Measurements from ENCODE around the gene ABL1. TPM values are rescaled to one million over a fixed set of nuclear protein-coding genes. Genes with fewer than 3 reads are reported as not detected.
"Not testable (repeated sequence)": the region's sequence is repeated elsewhere in the genome, so short reads cannot be mapped to it uniquely, and the experiment has no call there.

ABL1 gene
- total and polyA plus RNA-seq, 7 donors = 15.5 to 41.0 (median 31.2) TPM

- DNase-seq (peak; percentile 81 to 86), ATAC-seq (peak; percentile 73 to 85 (median 82))
- 34 to 38% (median 37%) methylated on average over 13 of the region's 13 CpGs for WGBS, 3 donors
- Histone ChIP-seq H3K4me3 (peak overlapping the region; percentile 20), H3K27ac (peak overlapping the region; percentile 77), H3K27me3 (ENCODE audit: insufficient read depth in 3 of 3, low read length in 2 of 3) (no peaks in the 10 kb centered on the region), H3K9me3 (no peaks in the 10 kb centered on the region), H3K36me3 (ENCODE audit: insufficient read depth in 1 of 2, low read depth in 1 of 2) (no peaks in the 10 kb centered on the region), H3K4me1 (peaks cover 64% of the 10 kb centered on the region)
- intact Hi-C loops (cut with DNase I) = no loop called here
- no peak for TF ChIP-seq CTCF (IDR thresholded peaks at IDR 0.05)
Measured at GRCh38 chr9:130847306-130848217, 12.5 kb downstream of the ABL1 start.

GRCh38 chr9:130848514-130848913 lies 13.5 kb downstream of the ABL1 start:
- H3K27me3 ChIP-seq (ENCODE audit: insufficient read depth in 3 of 3, low read length in 2 of 3); H3K9me3 ChIP-seq; H3K4me3 ChIP-seq; intact Hi-C loops (cut with DNase I); DNase-seq; ATAC-seq; H3K36me3 ChIP-seq (ENCODE audit: insufficient read depth in 1 of 2, low read depth in 1 of 2): not testable (repeated sequence)
- Histone ChIP-seq H3K4me1 (peaks cover 54% of the 10 kb centered on the region), H3K27ac (peak overlapping the region; percentile 77)
- 96 to 97% (median 97%) methylated on average over 8 of the region's 8 CpGs for WGBS, 3 donors

GRCh38 chr9:130849356-130849755 lies 14.3 kb downstream of the ABL1 start:
- 65 to 84% (median 67%) methylated on average over 9 of the region's 9 CpGs for WGBS, 3 donors
- ATAC-seq (no peak), DNase-seq (no peak)
- intact Hi-C loops (cut with DNase I) = no loop called here
- no peak overlapping the region for H3K27ac ChIP-seq
- H3K27me3 ChIP-seq (ENCODE audit: insufficient read depth in 3 of 3, low read length in 2 of 3) = no peaks in the 10 kb centered on the region
- peaks cover 0 to 5% of the 10 kb centered on the region in 2 donors for H3K36me3 ChIP-seq (ENCODE audit: insufficient read depth in 1 of 2, low read depth in 1 of 2)
- H3K4me1 ChIP-seq = peaks cover 46% of the 10 kb centered on the region
- no peak overlapping the region for H3K4me3 ChIP-seq
- no peak for TF ChIP-seq CTCF (IDR thresholded peaks at IDR 0.05)
- H3K9me3 ChIP-seq = no peaks in the 10 kb centered on the region

GRCh38 chr9:130852801-130853200 lies 17.7 kb downstream of the ABL1 start:
- intact Hi-C loops (cut with DNase I) = no loop called here
- H3K27ac ChIP-seq = no peak overlapping the region
- no peak for DNase-seq

More at GRCh38 chr9:130852801-130853200, 17.7 kb downstream of the ABL1 start:
- H3K4me3 ChIP-seq = no peak overlapping the region
- 84 to 86% (median 85%) methylated on average over 7 of the region's 7 CpGs for WGBS, 3 donors
- H3K36me3 ChIP-seq (ENCODE audit: insufficient read depth in 1 of 2, low read depth in 1 of 2) = peaks cover 7 to 36% of the 10 kb centered on the region in 2 donors
- H3K27me3 ChIP-seq (ENCODE audit: insufficient read depth in 3 of 3, low read length in 2 of 3) = no peaks in the 10 kb centered on the region
- no peak for TF ChIP-seq CTCF (IDR thresholded peaks at IDR 0.05)
- H3K4me1 ChIP-seq = peaks cover 14% of the 10 kb centered on the region
- no peak for ATAC-seq
- H3K9me3 ChIP-seq = no peaks in the 10 kb centered on the region
